Peyer's patch (tissue), 4 donors: ENCODE results near the gene ZNHIT3. TPM values are rescaled to one million over a fixed set of nuclear protein-coding genes. Genes with fewer than 3 reads are reported as not detected.
A peak's percentile ranks its signal among the peaks of the same experiment; 100 is the strongest.

ENCODE experiments used
- DNase-seq, 3 donors: peaks; one replicate each; pipeline ENCODE4 v3.0.0-alpha.2; 2017 to 2019
- H3K27ac ChIP-seq, 4 donors: fragments of 200-600 bp; sonication (generic); one replicate each; pipeline ENCODE4 v1.5.1; 2016 to 2019
- H3K27me3 ChIP-seq, 2 donors: fragments of 200-600 bp; sonication (generic); one replicate each; pipeline ENCODE4 v1.5.1; 2019
- H3K36me3 ChIP-seq, 3 donors: fragments of 200-600 bp; sonication (generic); one replicate each; pipeline ENCODE4 v1.5.1; 2016 to 2019
- H3K4me1 ChIP-seq, 4 donors: fragments of 200-600 bp; sonication (generic); one replicate each; pipeline ENCODE4 v1.5.1; 2016 to 2019
- H3K4me3 ChIP-seq, 4 donors: fragments of 200-600 bp; sonication (generic); 1 replicate in 3 of 4; 2 replicates in 1 of 4; pipeline ENCODE4 v1.5.1; 2016 to 2019; ENCODE audit warnings: mild to moderate bottlenecking in 1 of 4
- H3K9me3 ChIP-seq, 4 donors: fragments of 200-600 bp; sonication (generic); one replicate each; pipeline ENCODE4 v1.5.1; 2016 to 2019; ENCODE audit warnings: mild to moderate bottlenecking in 1 of 4
- POLR2A ChIP-seq, 2 donors: fragments of 450-650 bp; IDR thresholded peaks; one replicate each; pipeline ENCODE4 v1.5.1; 2017; ENCODE audit warnings: antibody characterized with exemption in 2 of 2, mild to moderate bottlenecking in 2 of 2, moderate library complexity in 2 of 2
- total RNA-seq, 4 donors: library from RNA; depleted of rRNA; stranded (reverse); fragments of >200 nt; gene quantifications; one replicate each; pipeline ENCODE4 v1.1.0, GENCODE V29; 2016
- TF ChIP-seq, protein P1 (sequence below), 6 experiments: fragments of 450-650 bp in 4 of 6; fragments of 200-600 bp in 2 of 6; sonication (generic) in 1 of 6; IDR thresholded peaks; one replicate each; pipeline ENCODE4 v1.5.1; 2017 to 2019; ENCODE audit warnings: antibody characterized with exemption in 6 of 6, mild to moderate bottlenecking in 3 of 6, moderate library complexity in 1 of 6

ZNHIT3 gene
- total RNA-seq, 4 donors from 2014 or later = 13.8 to 29.7 (median 17.9) TPM

DNA sequence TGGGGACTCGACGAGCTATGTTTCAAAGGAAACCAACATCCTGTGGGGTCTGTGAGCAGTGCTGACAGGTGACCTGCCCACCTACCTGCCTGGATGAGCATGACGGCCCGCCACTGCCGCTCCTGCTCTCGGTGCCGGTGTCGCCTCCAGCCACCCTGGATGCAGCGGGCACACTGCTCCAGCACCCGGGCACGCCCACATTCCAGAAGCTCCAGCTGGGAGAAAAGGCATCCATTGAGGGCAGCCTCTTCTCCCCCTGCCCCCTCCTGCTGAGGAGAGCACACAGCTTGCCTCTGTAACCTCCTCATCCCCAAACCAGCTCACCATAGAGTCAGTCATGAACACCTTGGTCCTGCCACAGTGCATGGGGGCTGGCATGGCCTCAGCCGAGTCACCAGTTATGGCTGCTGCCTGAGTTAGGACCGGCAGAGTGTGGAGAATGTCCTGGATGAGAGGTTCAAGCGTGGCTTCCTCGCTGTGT lies 14.3 kb downstream of the ZNHIT3 start:
- Histone ChIP-seq H3K27me3 (no peaks in the 10 kb centered on the region), H3K4me1 (no peaks in the 10 kb centered on the region), H3K4me3 (no peak overlapping the region), H3K27ac (no peak overlapping the region), H3K9me3 (no peaks in the 10 kb centered on the region), H3K36me3 (peaks cover 0 to 71% (median 0%) of the 10 kb centered on the region in 3 donors)
- no peak for DNase-seq
- TF ChIP-seq, protein P1, sequence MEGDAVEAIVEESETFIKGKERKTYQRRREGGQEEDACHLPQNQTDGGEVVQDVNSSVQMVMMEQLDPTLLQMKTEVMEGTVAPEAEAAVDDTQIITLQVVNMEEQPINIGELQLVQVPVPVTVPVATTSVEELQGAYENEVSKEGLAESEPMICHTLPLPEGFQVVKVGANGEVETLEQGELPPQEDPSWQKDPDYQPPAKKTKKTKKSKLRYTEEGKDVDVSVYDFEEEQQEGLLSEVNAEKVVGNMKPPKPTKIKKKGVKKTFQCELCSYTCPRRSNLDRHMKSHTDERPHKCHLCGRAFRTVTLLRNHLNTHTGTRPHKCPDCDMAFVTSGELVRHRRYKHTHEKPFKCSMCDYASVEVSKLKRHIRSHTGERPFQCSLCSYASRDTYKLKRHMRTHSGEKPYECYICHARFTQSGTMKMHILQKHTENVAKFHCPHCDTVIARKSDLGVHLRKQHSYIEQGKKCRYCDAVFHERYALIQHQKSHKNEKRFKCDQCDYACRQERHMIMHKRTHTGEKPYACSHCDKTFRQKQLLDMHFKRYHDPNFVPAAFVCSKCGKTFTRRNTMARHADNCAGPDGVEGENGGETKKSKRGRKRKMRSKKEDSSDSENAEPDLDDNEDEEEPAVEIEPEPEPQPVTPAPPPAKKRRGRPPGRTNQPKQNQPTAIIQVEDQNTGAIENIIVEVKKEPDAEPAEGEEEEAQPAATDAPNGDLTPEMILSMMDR (IDR thresholded peaks at IDR 0.05) = no peak
- no peak for TF ChIP-seq POLR2A (IDR thresholded peaks at IDR 0.05)

- TF ChIP-seq, protein P1 (IDR thresholded peaks at IDR 0.05) = no peak
- no peak for TF ChIP-seq POLR2A (IDR thresholded peaks at IDR 0.05)
- H3K36me3 ChIP-seq = peaks cover 0 to 69% (median 0%) of the 10 kb centered on the region in 3 donors
- H3K27ac ChIP-seq = no peak overlapping the region
- H3K27me3 ChIP-seq = no peaks in the 10 kb centered on the region
- no peak overlapping the region for H3K4me3 ChIP-seq
- no peaks in the 10 kb centered on the region for H3K4me1 ChIP-seq
- no peak for DNase-seq
- H3K9me3 ChIP-seq = no peaks in the 10 kb centered on the region
Measured at GRCh38 chr17:36501351-36501750, 14.9 kb downstream of the ZNHIT3 start.

DNA sequence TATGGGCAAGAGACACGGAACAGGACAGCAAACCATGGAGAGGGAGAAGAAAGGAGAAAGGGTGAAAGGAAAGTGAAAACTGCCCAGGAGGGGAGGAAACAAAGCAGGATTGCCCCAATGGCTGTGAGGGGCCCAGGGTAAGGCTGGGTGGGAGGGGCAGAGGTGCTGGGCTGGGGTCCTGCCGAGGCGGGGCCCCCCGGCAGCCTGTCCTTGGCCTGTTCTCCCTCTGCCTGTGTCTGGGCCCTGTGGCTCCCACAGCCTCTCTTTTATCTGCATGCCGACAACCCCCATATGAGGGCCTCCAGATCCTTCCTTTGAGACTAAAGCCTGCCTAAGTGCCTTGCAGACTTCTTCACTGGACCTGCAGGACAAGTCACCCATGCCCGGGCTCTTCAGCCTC lies 15.5 kb downstream of the ZNHIT3 start:
- H3K4me3 ChIP-seq = no peak overlapping the region
- no peaks in the 10 kb centered on the region for H3K27me3 ChIP-seq
- no peak for DNase-seq
- H3K4me1 ChIP-seq = no peaks in the 10 kb centered on the region
- H3K36me3 ChIP-seq = peaks cover 0 to 69% (median 0%) of the 10 kb centered on the region in 3 donors
- no peak overlapping the region for H3K27ac ChIP-seq
- H3K9me3 ChIP-seq = no peaks in the 10 kb centered on the region
- TF ChIP-seq POLR2A (IDR thresholded peaks at IDR 0.05) = no peak
- TF ChIP-seq, protein P1 (IDR thresholded peaks at IDR 0.05) = no peak

- Histone ChIP-seq H3K36me3 (peaks cover 0 to 68% (median 0%) of the 10 kb centered on the region in 3 donors), H3K9me3 (no peaks in the 10 kb centered on the region), H3K27me3 (no peaks in the 10 kb centered on the region), H3K4me3 (no peak overlapping the region), H3K27ac (no peak overlapping the region), H3K4me1 (no peaks in the 10 kb centered on the region)
- peak in 1 of 3 donors; percentile 29 for DNase-seq
- TF ChIP-seq POLR2A (IDR thresholded peaks at IDR 0.05) = no peak
- TF ChIP-seq, protein P1 (IDR thresholded peaks at IDR 0.05) = no peak
Measured at GRCh38 chr17:36503456-36504155, 17.1 kb downstream of the ZNHIT3 start.

DNA sequence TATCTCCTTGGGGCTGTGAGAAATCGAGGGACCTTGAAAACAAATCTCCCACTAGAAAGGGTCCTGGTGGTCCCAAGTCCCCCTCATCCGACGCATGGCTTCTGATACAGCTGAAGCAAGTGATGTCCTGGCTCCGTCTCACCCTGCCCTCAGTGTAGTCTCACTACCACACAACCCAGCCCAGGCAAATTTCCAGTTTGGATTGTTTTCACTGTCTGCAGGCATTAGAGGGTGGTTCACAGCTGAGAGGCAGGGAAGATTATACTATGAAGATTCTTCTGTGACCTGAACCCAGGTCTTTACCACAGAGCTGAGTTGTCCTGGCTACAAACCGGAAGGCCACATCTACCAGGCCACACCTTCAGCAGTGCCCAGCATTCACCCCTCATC lies 17.7 kb downstream of the ZNHIT3 start:
- H3K27me3 ChIP-seq = no peaks in the 10 kb centered on the region
- no peaks in the 10 kb centered on the region for H3K9me3 ChIP-seq
- H3K4me3 ChIP-seq = no peak overlapping the region
- no peaks in the 10 kb centered on the region for H3K4me1 ChIP-seq
- DNase-seq = no peak
- TF ChIP-seq POLR2A (IDR thresholded peaks at IDR 0.05) = no peak
- TF ChIP-seq, protein P1 (IDR thresholded peaks at IDR 0.05) = no peak
- peaks cover 0 to 68% (median 0%) of the 10 kb centered on the region in 3 donors for H3K36me3 ChIP-seq
- H3K27ac ChIP-seq = no peak overlapping the region
